Body of pancreas (tissue), 4 donors: ENCODE data around the gene FCGBP. TPM values are rescaled to one million over a fixed set of nuclear protein-coding genes. Genes with fewer than 3 reads are reported as not detected.
"Not testable (repeated sequence)": the region's sequence is repeated elsewhere in the genome, so short reads cannot be mapped to it uniquely, and the experiment has no call there.

ENCODE experiments used
- ATAC-seq: fragments of 150-250 bp; one replicate; pipeline ENCODE4 v1.9.1; 2016
- DNase-seq, 4 donors: peaks; one replicate each; pipeline ENCODE4 v3.0.0-alpha.2; 2019
- H3K27ac ChIP-seq, 4 donors: fragments of 200-600 bp; sonication (generic); 1 replicate in 3 of 4; 2 replicates in 1 of 4; pipeline versions ENCODE4 v1.5.1 to v1.6.1; 2016 to 2019; ENCODE audit warnings: mild to moderate bottlenecking in 1 of 4, mixed read lengths in 1 of 4, moderate library complexity in 1 of 4
- H3K27me3 ChIP-seq, 2 donors: fragments of 200-600 bp; sonication (generic); one replicate each; pipeline ENCODE4 v1.6.0; 2016; ENCODE audit warnings: mild to moderate bottlenecking in 1 of 2
- H3K36me3 ChIP-seq, 2 donors: fragments of 200-600 bp; sonication (generic); replicated peaks in 1 of 2; 2 replicates each; pipeline ENCODE4 v1.5.1; 2016; ENCODE audit warnings: low read depth in 2 of 2; ENCODE audit not compliant: insufficient read depth in 1 of 2
- H3K4me1 ChIP-seq: fragments of 200-600 bp; sonication (generic); one replicate; pipeline ENCODE4 v1.6.0; 2016
- H3K4me3 ChIP-seq, 2 donors: fragments of 200-600 bp; sonication (generic); 1 replicate in 1 of 2; 2 replicates in 1 of 2; pipeline ENCODE4 v1.5.1; 2016 to 2019
- H3K9me3 ChIP-seq, 3 donors: fragments of 200-600 bp; sonication (generic); 1 replicate in 2 of 3; 2 replicates in 1 of 3; pipeline ENCODE4 v1.5.1; 2016
- CTCF ChIP-seq, 7 experiments: fragments of 450-650 bp in 4 of 7; fragments of 200-600 bp in 3 of 7; sonication (generic) in 3 of 7; IDR thresholded peaks; one replicate each; pipeline ENCODE4 v1.5.1; 2016 to 2019; ENCODE audit warnings: antibody characterized with exemption in 7 of 7
- POLR2A ChIP-seq, 3 donors: fragments of 450-650 bp; IDR thresholded peaks; one replicate each; pipeline ENCODE4 v1.6.1; 2016; ENCODE audit warnings: antibody characterized with exemption in 3 of 3, mild to moderate bottlenecking in 2 of 3
- WGBS, 2 donors: methylation state at CpG; one replicate each; pipeline ENCODE4 v1.1.5; 2017; 5-methylcytosine and 5-hydroxymethylcytosine counted together
- intact Hi-C: fragments of 100-400 bp; cut with DNase I; formaldehyde crosslinking; loops from one replicate; pipeline ENCODE4 v1.15.1; 2023
- total RNA-seq, 2 donors: library from RNA; depleted of rRNA; stranded (reverse); fragments of >200 nt; gene quantifications; one replicate each; pipeline ENCODE4 v1.1.0, GENCODE V29; 2016

Gene FCGBP
- total RNA-seq, 2 donors from 2014 or later = 19.4 to 24.1 TPM

- peaks cover 0 to 7% of the 10 kb centered on the region in 2 donors for H3K36me3 ChIP-seq
- H3K9me3 ChIP-seq = no peaks in the 10 kb centered on the region
- H3K27me3 ChIP-seq = no peaks in the 10 kb centered on the region
- peaks cover 20% of the 10 kb centered on the region for H3K4me1 ChIP-seq
- TF ChIP-seq POLR2A (IDR thresholded peaks at IDR 0.05) = no peak
- no peak for TF ChIP-seq CTCF (IDR thresholded peaks at IDR 0.05)
- no peak for DNase-seq
- no peak overlapping the region for H3K4me3 ChIP-seq
- intact Hi-C loops = no loop called here
- H3K27ac ChIP-seq = no peak overlapping the region
- ATAC-seq = no peak
- 84% methylated on average over 6 of the region's 6 CpGs for WGBS, 2 donors
Measured at GRCh38 chr19:39969266-39969665, 34.8 kb upstream of the FCGBP start.

- TF ChIP-seq POLR2A (IDR thresholded peaks at IDR 0.05) = no peak
- TF ChIP-seq CTCF (IDR thresholded peaks at IDR 0.05) = no peak
- no peak for ATAC-seq
- no peaks in the 10 kb centered on the region for H3K27me3 ChIP-seq
- DNase-seq = no peak
- H3K36me3 ChIP-seq = peaks cover 0 to 3% of the 10 kb centered on the region in 2 donors
- intact Hi-C loops = no loop called here
- peaks cover 20% of the 10 kb centered on the region for H3K4me1 ChIP-seq
- no peaks in the 10 kb centered on the region for H3K9me3 ChIP-seq
- no peak overlapping the region for H3K4me3 ChIP-seq
- 97 to 99% methylated on average over 11 to 15 of the region's 15 CpGs for WGBS, 2 donors
- no peak overlapping the region for H3K27ac ChIP-seq
Measured at GRCh38 chr19:39968789-39969188, 34.4 kb upstream of the FCGBP start.

- DNase-seq (no peak), ATAC-seq (no peak)
- TF ChIP-seq CTCF (IDR thresholded peaks at IDR 0.05) (no peak), POLR2A (IDR thresholded peaks at IDR 0.05) (no peak)
- Histone ChIP-seq H3K27ac (no peak overlapping the region), H3K27me3 (no peaks in the 10 kb centered on the region), H3K9me3 (no peaks in the 10 kb centered on the region), H3K4me1 (peaks cover 20% of the 10 kb centered on the region), H3K36me3 (no peaks in the 10 kb centered on the region), H3K4me3 (no peak overlapping the region)
- 75 to 85% methylated on average over 9 of the region's 9 CpGs for WGBS, 2 donors
- intact Hi-C loops = no loop called here
Measured at GRCh38 chr19:39967561-39967960, 33.1 kb upstream of the FCGBP start.

- no peaks in the 10 kb centered on the region for H3K9me3 ChIP-seq
- no peak overlapping the region for H3K4me3 ChIP-seq
- 74 to 78% methylated on average over 6 of the region's 6 CpGs for WGBS, 2 donors
- H3K27ac ChIP-seq = no peak overlapping the region
- H3K36me3 ChIP-seq = no peaks in the 10 kb centered on the region
- no peak for TF ChIP-seq CTCF (IDR thresholded peaks at IDR 0.05)
- no peak for TF ChIP-seq POLR2A (IDR thresholded peaks at IDR 0.05)
- DNase-seq (no peak), ATAC-seq (no peak)
- peaks cover 13% of the 10 kb centered on the region for H3K4me1 ChIP-seq
- intact Hi-C loops = no loop called here
- H3K27me3 ChIP-seq = no peaks in the 10 kb centered on the region
Measured at GRCh38 chr19:39966617-39967016, 32.2 kb upstream of the FCGBP start.

GRCh38 chr19:39963898-39964297 is 29.5 kb upstream of the FCGBP start:
- no peak for TF ChIP-seq POLR2A (IDR thresholded peaks at IDR 0.05)
- no peak for TF ChIP-seq CTCF (IDR thresholded peaks at IDR 0.05)
- intact Hi-C loops = no loop called here
- Histone ChIP-seq H3K27ac (no peak overlapping the region), H3K27me3 (no peaks in the 10 kb centered on the region), H3K9me3 (no peaks in the 10 kb centered on the region), H3K4me3 (no peak overlapping the region), H3K4me1 (no peaks in the 10 kb centered on the region), H3K36me3 (no peaks in the 10 kb centered on the region)
- WGBS, 2 donors = 63 to 69% methylated on average over 3 of the region's 3 CpGs
- DNase-seq (no peak), ATAC-seq (no peak)

GRCh38 chr19:39959407-39959806 is 25.0 kb upstream of the FCGBP start:
- H3K27me3 ChIP-seq, DNase-seq, H3K9me3 ChIP-seq, H3K36me3 ChIP-seq, H3K4me1 ChIP-seq, ATAC-seq, intact Hi-C loops, H3K27ac ChIP-seq, H3K4me3 ChIP-seq: not testable (repeated sequence)
- WGBS, 2 donors = 58 to 76% methylated on average over 13 of the region's 13 CpGs

GRCh38 chr19:39958942-39959341 is 24.5 kb upstream of the FCGBP start:
- H3K4me1 ChIP-seq, intact Hi-C loops, H3K27ac ChIP-seq, H3K4me3 ChIP-seq, H3K27me3 ChIP-seq, DNase-seq, H3K36me3 ChIP-seq, H3K9me3 ChIP-seq, ATAC-seq: not testable (repeated sequence)
- 85 to 89% methylated on average over 3 of the region's 3 CpGs for WGBS, 2 donors

- ATAC-seq, H3K9me3 ChIP-seq, H3K27me3 ChIP-seq, intact Hi-C loops, H3K36me3 ChIP-seq, H3K27ac ChIP-seq, H3K4me1 ChIP-seq, DNase-seq, H3K4me3 ChIP-seq: not testable (repeated sequence)
- 90 to 97% methylated on average over 5 of the region's 5 CpGs for WGBS, 2 donors
Measured at GRCh38 chr19:39957886-39958285, 23.5 kb upstream of the FCGBP start.
